A549 (cell line): ENCODE data around the gene FGFR2. TPM values are rescaled to one million over a fixed set of nuclear protein-coding genes. Genes with fewer than 3 reads are reported as not detected.

Source experiments
- ATAC-seq, 2 experiments: fragments of 200-7000 bp in 1 of 2; fragments of >200 bp in 1 of 2; cut with Nextera tagmentation in 1 of 2; cut with Tn5 transposase in 1 of 2; 3 replicates each; pipeline versions ENCODE4 v1.8.0 to v1.9.1; 2018 to 2020; ENCODE audit warnings: mild to moderate bottlenecking in 1 of 2, moderate library complexity in 1 of 2
- CTCF ChIA-PET: fragments of 300-600 bp; sonication (Branson Sonifier 250); formaldehyde crosslinking; extraction: SDS; loops from one replicate; lab custom pipeline; 2021; ENCODE audit warnings: antibody characterized with exemption, inconsistent platforms; lab: Yijun Ruan, JAX
- POLR2A ChIA-PET: fragments of 350-600 bp; formaldehyde crosslinking; extraction: SDS; loops from one replicate; lab custom pipeline; 2021; ENCODE audit warnings: antibody characterized with exemption, inconsistent platforms; lab: Yijun Ruan, JAX
- DNase-seq, 2 experiments: peaks; one replicate each; pipeline versions ENCODE4 v3.0.0 to v3.0.0-alpha.2; 2011 to 2016; ENCODE audit warnings: low read depth in 1 of 2, low spot score in 1 of 2
- FAIRE-seq: peaks from 2 replicates; lab custom pipeline; 2011; peaks lifted over from hg19 to GRCh38; lab: Jason Lieb, UNC
- H3K27ac ChIP-seq, 2 experiments: fragments of >200 bp; sonication (Bioruptor Twin); formaldehyde crosslinking; 3 replicates each; pipeline ENCODE4 v1.5.1; 2016 to 2017
- H3K4me1 ChIP-seq: fragments of >200 bp; sonication (Bioruptor Twin); formaldehyde crosslinking; 3 replicates; pipeline ENCODE4 v1.6.1; 2016
- H3K4me2 ChIP-seq: fragments of >200 bp; sonication (Bioruptor Twin); formaldehyde crosslinking; 3 replicates; pipeline ENCODE4 v1.6.1; 2016
- H3K4me3 ChIP-seq: fragments of >200 bp; sonication (Bioruptor Twin); formaldehyde crosslinking; 3 replicates; pipeline ENCODE4 v1.5.1; 2016
- H3K9me3 ChIP-seq: fragments of >200 bp; sonication (Bioruptor Twin); formaldehyde crosslinking; 3 replicates; pipeline ENCODE4 v1.6.1; 2016
- BCL3 ChIP-seq: fragments of >200 bp; sonication (Bioruptor Twin); formaldehyde crosslinking; IDR thresholded peaks from 3 replicates; pipeline ENCODE4 v1.6.1; 2016
- CBX2 ChIP-seq: fragments of 200-600 bp; sonication (generic); IDR thresholded peaks from 2 replicates; pipeline ENCODE4 v1.6.1; 2016; ENCODE audit warnings: low read depth, mild to moderate bottlenecking, borderline replicate concordance
- CBX8 ChIP-seq: fragments of 200-600 bp; sonication (generic); IDR thresholded peaks from 2 replicates; pipeline ENCODE4 v1.6.1; 2016
- CTCF ChIP-seq: fragments of >200 bp; sonication (Bioruptor Twin); formaldehyde crosslinking; IDR thresholded peaks from 3 replicates; pipeline ENCODE4 v1.5.1; 2016
- EHF ChIP-seq: fragments of 250-450 bp; sonication (Bioruptor Pico); IDR thresholded peaks from 2 replicates; pipeline ENCODE4 v1.5.0; 2020; ENCODE audit warnings: mild to moderate bottlenecking
- ESRRA ChIP-seq: fragments of 150-350 bp; IDR thresholded peaks from 2 replicates; pipeline ENCODE4 v1.6.1; 2014; ENCODE audit warnings: mild to moderate bottlenecking, low read length, borderline replicate concordance
- FOSL2 ChIP-seq, 2 experiments: fragments of 450-650 bp in 1 of 2; fragments of >200 bp in 1 of 2; sonication (Bioruptor Twin) in 1 of 2; formaldehyde crosslinking; IDR thresholded peaks; 2 replicates each; pipeline versions ENCODE4 v1.5.0 to v1.6.1; 2016 to 2020; ENCODE audit warnings: mild to moderate bottlenecking in 1 of 2, moderate library complexity in 1 of 2
- FOXS1 ChIP-seq: fragments of 250-450 bp; sonication (Bioruptor Pico); IDR thresholded peaks from 2 replicates; pipeline ENCODE4 v1.5.0; 2020; ENCODE audit warnings: mild to moderate bottlenecking, moderate library complexity
- HOXA7 ChIP-seq: fragments of 250-450 bp; sonication (Bioruptor Pico); IDR thresholded peaks from 2 replicates; pipeline ENCODE4 v1.5.0; 2020; ENCODE audit warnings: mild to moderate bottlenecking, moderate library complexity
- HOXB13 ChIP-seq: fragments of 250-450 bp; sonication (Bioruptor Pico); IDR thresholded peaks from 2 replicates; pipeline ENCODE4 v1.5.0; 2020; ENCODE audit warnings: low read depth, mild to moderate bottlenecking, moderate library complexity
- MAZ ChIP-seq: fragments of 150-350 bp; IDR thresholded peaks from 2 replicates; pipeline ENCODE4 v1.6.1; 2014; ENCODE audit warnings: antibody characterized with exemption, low read depth, low read length, borderline replicate concordance
- NR3C1 ChIP-seq: fragments of >200 bp; sonication (Bioruptor Twin); formaldehyde crosslinking; IDR thresholded peaks from 3 replicates; pipeline ENCODE4 v1.6.1; 2017
- PHF8 ChIP-seq: fragments of 200-600 bp; sonication (generic); IDR thresholded peaks from 2 replicates; pipeline ENCODE4 v1.6.1; 2016; ENCODE audit warnings: low read depth, mild to moderate bottlenecking, antibody characterized with exemption, moderate library complexity, borderline replicate concordance
- POLR2A ChIP-seq: IDR thresholded peaks from 2 replicates; pipeline ENCODE4 v1.6.1; 2012; ENCODE audit warnings: mild to moderate bottlenecking, low read length
- POLR2AphosphoS2 ChIP-seq: conservative IDR thresholded peaks from 2 replicates; pipeline ENCODE4 v1.6.1; 2012; ENCODE audit warnings: low read length, improper control_type of control experiment, inconsistent platforms
- RAD21 ChIP-seq, 2 experiments: fragments of >200 bp in 1 of 2; sonication (Bioruptor Twin) in 1 of 2; formaldehyde crosslinking in 1 of 2; IDR thresholded peaks in 1 of 2; conservative IDR thresholded peaks in 1 of 2; 2 replicates in 1 of 2; 3 replicates in 1 of 2; pipeline ENCODE4 v1.6.1; 2012 to 2018; ENCODE audit warnings: inconsistent platforms in 1 of 2
- RARB ChIP-seq: fragments of 250-450 bp; sonication (Bioruptor Pico); IDR thresholded peaks from 2 replicates; pipeline ENCODE4 v1.8.0; 2021; ENCODE audit warnings: mild to moderate bottlenecking, moderate library complexity
- RCOR1 ChIP-seq: fragments of 150-350 bp; IDR thresholded peaks from 2 replicates; pipeline ENCODE4 v1.6.1; 2014; ENCODE audit warnings: antibody characterized with exemption, low read length, low read depth
- TFCP2L1 ChIP-seq: fragments of 250-450 bp; sonication (Bioruptor Pico); IDR thresholded peaks from 2 replicates; pipeline ENCODE4 v1.5.0; 2021; ENCODE audit warnings: mild to moderate bottlenecking
- WGBS: methylation state at CpG from one replicate; pipeline ENCODE4 v1.1.6; 2017; ENCODE audit errors: missing lambda C conversion rate; 5-methylcytosine and 5-hydroxymethylcytosine counted together
- polyA plus RNA-seq, 4 experiments: library from polyadenylated mRNA; depleted of rRNA in 3 of 4; stranded (reverse); fragments of >200 nt; fragmentation: RNase III in 1 of 4; extraction: RNeasy Plus Mini Kit Qiagen cat#74134 plus additional on column Dnase treatment in 1 of 4; gene quantifications; 2 replicates in 3 of 4; 3 replicates in 1 of 4; pipeline ENCODE4 v1.2.3, GENCODE V29; 2011 to 2017

FGFR2 gene
- polyA plus RNA-seq, 2 of the 4 experiments (the other 2 are of a cell fraction) = 0.16 to 0.22 TPM

GRCh38 chr10:121583857-121584256, 14.4 kb downstream of the FGFR2 start:
- no peak for FAIRE-seq

GRCh38 chr10:121583258-121583657, 15.0 kb downstream of the FGFR2 start:
- CTCF ChIA-PET = no interaction called here
- no peak for DNase-seq
- no peak for FAIRE-seq
- Histone ChIP-seq H3K27ac (no peak overlapping the region), H3K9me3 (no peaks in the 10 kb centered on the region), H3K4me2 (no peak overlapping the region), H3K4me3 (no peak overlapping the region), H3K4me1 (no peaks in the 10 kb centered on the region)
- no peak for ATAC-seq
- TF ChIP-seq CBX2 (no peak), BCL3 (no peak), HOXA7 (no peak), POLR2AphosphoS2 (no peak), POLR2A (no peak), PHF8 (no peak), ESRRA (no peak), CBX8 (no peak)
- WGBS = 42% methylated on average over 6 of the region's 6 CpGs
- POLR2A ChIA-PET = no interaction called here

More at GRCh38 chr10:121583857-121584256, 14.4 kb downstream of the FGFR2 start:
- ChIA-PET POLR2A (no interaction called here), CTCF (no interaction called here)
- Histone ChIP-seq H3K27ac (no peak overlapping the region), H3K9me3 (no peaks in the 10 kb centered on the region), H3K4me3 (no peak overlapping the region), H3K4me1 (no peaks in the 10 kb centered on the region), H3K4me2 (no peak overlapping the region)
- DNase-seq (no peak), ATAC-seq (no peak)
- WGBS = 0% methylated on average over 1 of the region's 1 CpG
- no peak for TF ChIP-seq RARB
- TF ChIP-seq HOXA7 = no peak
- TF ChIP-seq RAD21 (conservative IDR thresholded peaks at IDR 0.05 in 1 of 2, IDR thresholded peaks at IDR 0.05 in 1 of 2) = no peak

- CTCF ChIA-PET = interaction anchor here (1.2 kb wide), 1 partner anchor 28 kb away, joined by 4 read pairs; no protein-coding TSS in a partner anchor
- Histone ChIP-seq H3K4me1 (no peaks in the 10 kb centered on the region), H3K4me3 (no peak overlapping the region), H3K27ac (no peak overlapping the region), H3K9me3 (no peaks in the 10 kb centered on the region), H3K4me2 (no peak overlapping the region)
- FAIRE-seq (no peak), ATAC-seq (no peak), DNase-seq (no peak)
- TF ChIP-seq CTCF (no peak), ESRRA (no peak), EHF (CRISPR knock-in tag) (no peak), FOSL2 (IDR thresholded peaks at IDR 0.05) (no peak), FOSL2 (CRISPR knock-in tag; IDR thresholded peaks at IDR 0.05) (no peak), MAZ (no peak), RAD21 (conservative IDR thresholded peaks at IDR 0.05 in 1 of 2, IDR thresholded peaks at IDR 0.05 in 1 of 2) (no peak), TFCP2L1 (CRISPR knock-in tag) (no peak), FOXS1 (CRISPR knock-in tag) (no peak), CBX8 (no peak), HOXB13 (no peak), RCOR1 (no peak), NR3C1 (no peak)
- POLR2A ChIA-PET = no interaction called here
- 52% methylated on average over 22 of the region's 22 CpGs for WGBS
Observed at GRCh38 chr10:121580276-121581116, 17.7 kb downstream of the FGFR2 start.
